Endothelial cell of umbilical vein (primary cell): ENCODE measurements around the gene KAT6B. TPM values are rescaled to one million over a fixed set of nuclear protein-coding genes. Genes with fewer than 3 reads are reported as not detected.

ENCODE experiments used
- BruUV-seq: library from RNA; stranded (reverse); fragments of 400-500 nt; replicated peaks from 2 replicates; lab custom pipeline; 2021; lab: Mats Ljungman, UMichigan
- CTCF ChIA-PET: fragments of 300-600, 350-600 bp; sonication (Branson Sonifier 250); formaldehyde crosslinking; loops from one replicate; lab custom pipeline; 2021; ENCODE audit warnings: antibody characterized with exemption, inconsistent platforms; lab: Charles Lee
- POLR2A ChIA-PET: fragments of 300-600, 350-600 bp; sonication (Branson Sonifier 250); formaldehyde crosslinking; loops from one replicate; lab custom pipeline; 2021; ENCODE audit warnings: antibody characterized with exemption, inconsistent platforms; lab: Charles Lee
- DNase-seq: peaks from one replicate; pipeline ENCODE4 v3.0.0-alpha.2; 2011; ENCODE audit warnings: low read depth, low spot score
- FAIRE-seq: peaks from 2 replicates; lab custom pipeline; 2011; peaks lifted over from hg19 to GRCh38; lab: Jason Lieb, UNC
- H2AFZ ChIP-seq: 2 replicates; pipeline ENCODE4 v1.6.0; 2012; ENCODE audit warnings: low read depth, low read length, control low read depth, inconsistent platforms
- H3K27ac ChIP-seq: 2 replicates; pipeline ENCODE4 v1.5.1; 2011; ENCODE audit warnings: low read depth, mild to moderate bottlenecking, control low read depth, low read length, moderate library complexity; ENCODE audit not compliant: insufficient read depth
- H3K27me3 ChIP-seq, 2 experiments: 2 replicates each; pipeline versions ENCODE4 v1.6.0 to v1.6.1; 2011; ENCODE audit warnings: low read length in 2 of 2, mixed read lengths in 1 of 2; ENCODE audit not compliant: control insufficient read depth in 2 of 2, insufficient read depth in 2 of 2
- H3K36me3 ChIP-seq, 2 experiments: 2 replicates in 1 of 2; 3 replicates in 1 of 2; pipeline ENCODE4 v1.5.1; 2011; ENCODE audit warnings: low read length in 2 of 2, mild to moderate bottlenecking in 1 of 2, moderate library complexity in 1 of 2; ENCODE audit not compliant: control insufficient read depth in 2 of 2, insufficient read depth in 2 of 2; ENCODE audit errors: extremely low read depth in 1 of 2
- H3K4me1 ChIP-seq: 3 replicates; pipeline ENCODE4 v1.5.1; 2011; ENCODE audit warnings: mild to moderate bottlenecking, low read length; ENCODE audit not compliant: control insufficient read depth, insufficient read depth; ENCODE audit errors: extremely low read depth
- H3K4me2 ChIP-seq: 2 replicates; pipeline ENCODE4 v1.6.1; 2011; ENCODE audit warnings: low read length, control low read depth, mixed read lengths; ENCODE audit not compliant: insufficient read depth
- H3K4me3 ChIP-seq, 3 experiments: fragments of 200-600 bp in 1 of 3; sonication (generic), shearing (Covaris generic) in 1 of 3; replicated peaks in 1 of 3; 2 replicates each; pipeline ENCODE4 v1.5.1; 2011 to 2016; ENCODE audit warnings: control low read depth in 3 of 3, low read length in 3 of 3, mild to moderate bottlenecking in 2 of 3, inconsistent platforms in 1 of 3, low read depth in 1 of 3, moderate library complexity in 1 of 3; ENCODE audit not compliant: insufficient read depth in 1 of 3
- H3K79me2 ChIP-seq: 2 replicates; pipeline ENCODE4 v1.6.0; 2012; ENCODE audit warnings: low read length, inconsistent platforms; ENCODE audit not compliant: control insufficient read depth, insufficient read depth
- H3K9ac ChIP-seq: replicated peaks from 2 replicates; pipeline ENCODE3; 2011; ENCODE audit warnings: low read length, control low read depth; ENCODE audit not compliant: insufficient read depth; ENCODE audit errors: extremely low read depth
- H3K9me1 ChIP-seq: replicated peaks from 3 replicates; pipeline ENCODE4 v1.6.0; 2011; ENCODE audit warnings: mild to moderate bottlenecking, low read length; ENCODE audit not compliant: control insufficient read depth, insufficient read depth; ENCODE audit errors: extremely low read depth
- H3K9me3 ChIP-seq: replicated peaks from 2 replicates; pipeline ENCODE4 v1.5.1; 2012; ENCODE audit warnings: low read length, inconsistent platforms; ENCODE audit not compliant: control insufficient read depth, insufficient read depth
- H4K20me1 ChIP-seq: replicated peaks from 2 replicates; pipeline ENCODE3; 2011; ENCODE audit warnings: mild to moderate bottlenecking, low read length; ENCODE audit not compliant: control insufficient read depth, insufficient read depth; ENCODE audit errors: extremely low read depth
- EZH2 ChIP-seq: IDR thresholded peaks from 2 replicates; pipeline ENCODE4 v1.6.1; 2012; ENCODE audit warnings: borderline replicate concordance, low read depth, mild to moderate bottlenecking, moderate library complexity, low read length, inconsistent platforms; ENCODE audit not compliant: severe bottlenecking
- FOS ChIP-seq: IDR thresholded peaks from 2 replicates; pipeline ENCODE4 v1.6.1; 2011; ENCODE audit warnings: mild to moderate bottlenecking, low read length, moderate library complexity, borderline replicate concordance; ENCODE audit not compliant: insufficient read depth
- GATA2 ChIP-seq: IDR thresholded peaks from 2 replicates; pipeline ENCODE4 v1.7.0; 2011; ENCODE audit warnings: low read depth, mild to moderate bottlenecking, moderate library complexity, mixed read lengths, low read length; ENCODE audit not compliant: insufficient read length, insufficient read depth
- JUN ChIP-seq: IDR thresholded peaks from 2 replicates; pipeline ENCODE4 v1.6.1; 2011; ENCODE audit warnings: borderline replicate concordance, low read depth; ENCODE audit not compliant: insufficient read length, insufficient read depth
- MYC ChIP-seq: IDR thresholded peaks from one replicate; pipeline ENCODE4 v1.6.1; 2011; ENCODE audit warnings: mild to moderate bottlenecking, low read depth, low read length
- POLR2A ChIP-seq: IDR thresholded peaks from 2 replicates; pipeline ENCODE4 v1.6.1; 2012; ENCODE audit warnings: low read depth, mild to moderate bottlenecking, control low read depth, low read length
- POLR2AphosphoS5 ChIP-seq: IDR thresholded peaks from 2 replicates; pipeline ENCODE4 v1.6.1; 2012; ENCODE audit warnings: low read depth, mild to moderate bottlenecking, control low read depth, low read length, moderate library complexity; ENCODE audit not compliant: insufficient read depth
- dilution Hi-C: fragments of 300-500 bp; cut with MboI; formaldehyde crosslinking; loops from one replicate; pipeline ENCODE4 v1.15.0; 2019; ENCODE audit warnings: low sequenced_read_pairs; ENCODE audit not compliant: extremely low pct_ligation_motif_present
- intact Hi-C: fragments of 100-400 bp; cut with micrococcal nuclease; formaldehyde crosslinking; loops from one replicate; pipeline ENCODE4 v1.10.0; 2022
- polyA plus RNA-seq, 4 experiments: library from polyadenylated mRNA; depleted of rRNA in 3 of 4; stranded (reverse) in 3 of 4; unstranded in 1 of 4; fragments of >200 nt; gene quantifications; 2 replicates each; pipeline versions ENCODE4 v1.2.1 to v1.2.3, GENCODE V29; 2011 to 2012; ENCODE audit warnings: missing spikeins in 1 of 4
- total RNA-seq: library from RNA; stranded (reverse); gene quantifications from 2 replicates; pipeline ENCODE4 v1.2.3, GENCODE V29; 2021
- TF ChIP-seq, protein P1 (sequence below): IDR thresholded peaks from 2 replicates; pipeline ENCODE4 v1.6.1; 2011; ENCODE audit not compliant: insufficient read depth, insufficient read length
- TF ChIP-seq, protein P2 (sequence below), 2 donors: IDR thresholded peaks; 1 replicate in 1 of 2; 2 replicates in 1 of 2; pipeline ENCODE4 v1.5.1; 2011; ENCODE audit warnings: low read length in 2 of 2, mild to moderate bottlenecking in 2 of 2, moderate library complexity in 2 of 2, control low read depth in 1 of 2, inconsistent platforms in 1 of 2, low read depth in 1 of 2; ENCODE audit not compliant: insufficient read depth in 1 of 2; ENCODE audit errors: extremely low read depth in 1 of 2

The KAT6B gene
- total and polyA plus RNA-seq, 2 donors (not counting 3 experiments of a cell fraction or from before 2014, with no cell fraction given) = 4.5 to 17.0 TPM

DNA sequence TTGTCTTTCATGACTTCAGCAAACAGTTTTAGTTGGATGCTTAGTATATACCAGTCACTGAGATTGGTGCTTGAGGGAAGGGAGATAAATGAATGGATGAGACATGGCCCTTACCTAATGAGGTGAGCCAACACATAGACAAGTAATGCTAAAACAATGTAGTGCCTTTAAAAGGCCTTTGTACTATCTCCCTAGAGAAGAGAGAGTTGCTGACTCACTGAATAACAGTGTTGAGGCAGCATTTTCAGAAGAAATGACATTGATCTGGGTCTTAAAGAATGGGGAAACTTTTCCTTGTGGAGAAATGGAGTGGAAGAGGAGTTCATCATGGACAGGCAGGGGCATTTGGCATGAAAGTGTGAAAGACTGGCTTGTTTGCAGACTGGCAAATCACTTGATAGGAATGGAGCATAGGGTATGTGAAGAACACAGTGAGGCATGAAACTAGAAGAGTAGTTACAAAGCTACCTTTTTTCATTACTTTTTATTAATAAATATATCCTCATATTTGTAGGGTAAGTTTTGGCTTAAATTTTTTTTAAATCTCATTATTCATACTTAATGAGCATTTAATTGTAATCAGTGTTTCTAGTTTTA lies 91.2 kb downstream of the KAT6B start:
- dilution Hi-C loops (no loop called here), intact Hi-C loops (no loop called here)
- Histone ChIP-seq H3K4me1 (no peaks in the 10 kb centered on the region), H3K36me3 (no peaks in the 10 kb centered on the region), H3K79me2 (no peaks in the 10 kb centered on the region), H4K20me1 (no peaks in the 10 kb centered on the region), H3K9me3 (no peaks in the 10 kb centered on the region), H2AFZ (no peak overlapping the region), H3K4me2 (no peak overlapping the region), H3K4me3 (no peak overlapping the region), H3K27ac (no peak overlapping the region), H3K27me3 (no peaks in the 10 kb centered on the region), H3K9ac (no peak overlapping the region), H3K9me1 (peaks cover 2% of the 10 kb centered on the region)
- ChIA-PET POLR2A (no interaction called here), CTCF (no interaction called here)
- DNase-seq (no peak), FAIRE-seq (no peak)
- BruUV-seq = no TSS peak
- TF ChIP-seq MYC = no peak
- TF ChIP-seq GATA2 = no peak
- no peak for TF ChIP-seq POLR2A
- TF ChIP-seq, protein P1, sequence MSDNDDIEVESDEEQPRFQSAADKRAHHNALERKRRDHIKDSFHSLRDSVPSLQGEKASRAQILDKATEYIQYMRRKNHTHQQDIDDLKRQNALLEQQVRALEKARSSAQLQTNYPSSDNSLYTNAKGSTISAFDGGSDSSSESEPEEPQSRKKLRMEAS = no peak
- TF ChIP-seq FOS = no peak
- no peak for TF ChIP-seq JUN
- TF ChIP-seq POLR2AphosphoS5 = no peak
- TF ChIP-seq, protein P2, sequence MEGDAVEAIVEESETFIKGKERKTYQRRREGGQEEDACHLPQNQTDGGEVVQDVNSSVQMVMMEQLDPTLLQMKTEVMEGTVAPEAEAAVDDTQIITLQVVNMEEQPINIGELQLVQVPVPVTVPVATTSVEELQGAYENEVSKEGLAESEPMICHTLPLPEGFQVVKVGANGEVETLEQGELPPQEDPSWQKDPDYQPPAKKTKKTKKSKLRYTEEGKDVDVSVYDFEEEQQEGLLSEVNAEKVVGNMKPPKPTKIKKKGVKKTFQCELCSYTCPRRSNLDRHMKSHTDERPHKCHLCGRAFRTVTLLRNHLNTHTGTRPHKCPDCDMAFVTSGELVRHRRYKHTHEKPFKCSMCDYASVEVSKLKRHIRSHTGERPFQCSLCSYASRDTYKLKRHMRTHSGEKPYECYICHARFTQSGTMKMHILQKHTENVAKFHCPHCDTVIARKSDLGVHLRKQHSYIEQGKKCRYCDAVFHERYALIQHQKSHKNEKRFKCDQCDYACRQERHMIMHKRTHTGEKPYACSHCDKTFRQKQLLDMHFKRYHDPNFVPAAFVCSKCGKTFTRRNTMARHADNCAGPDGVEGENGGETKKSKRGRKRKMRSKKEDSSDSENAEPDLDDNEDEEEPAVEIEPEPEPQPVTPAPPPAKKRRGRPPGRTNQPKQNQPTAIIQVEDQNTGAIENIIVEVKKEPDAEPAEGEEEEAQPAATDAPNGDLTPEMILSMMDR (IDR thresholded peaks at IDR 0.05; ENCODE audit: extremely low read depth in 1 of 2, insufficient read depth in 1 of 2, low read depth in 1 of 2, low read length in 2 of 2) = no peak
- no peak for TF ChIP-seq EZH2
